HFFc6 (cell line): ENCODE results near the gene HSPA5. TPM values are rescaled to one million over a fixed set of nuclear protein-coding genes. Genes with fewer than 3 reads are reported as not detected.
A peak's percentile ranks its signal among the peaks of the same experiment; 100 is the strongest.
"Not testable (repeated sequence)": the region's sequence is repeated elsewhere in the genome, so short reads cannot be mapped to it uniquely, and the experiment has no call there.

Source experiments
- DNase-seq: peaks from one replicate; pipeline ENCODE4 v3.0.0-alpha.2; 2018
- H3K27ac Mint-ChIP-seq: 2 replicates; pipeline ENCODE4 v1.8.0; 2020; ENCODE audit warnings: mild to moderate bottlenecking, mixed read lengths
- H3K27me3 Mint-ChIP-seq: 2 replicates; pipeline ENCODE4 v1.8.0; 2021; ENCODE audit warnings: mild to moderate bottlenecking, moderate library complexity, mixed read lengths; ENCODE audit not compliant: insufficient read depth
- H3K36me3 Mint-ChIP-seq: 2 replicates; pipeline ENCODE4 v1.8.0; 2021; ENCODE audit warnings: low read depth, mixed read lengths
- H3K4me1 Mint-ChIP-seq: 2 replicates; pipeline ENCODE4 v1.8.0; 2020; ENCODE audit warnings: low read depth, mixed read lengths
- H3K4me3 Mint-ChIP-seq: 2 replicates; pipeline ENCODE4 v1.8.0; 2020; ENCODE audit warnings: mild to moderate bottlenecking, moderate library complexity, mixed read lengths
- H3K9me3 Mint-ChIP-seq: 2 replicates; pipeline ENCODE4 v1.8.0; 2020; ENCODE audit warnings: mild to moderate bottlenecking, mixed read lengths
- CTCF ChIP-seq: fragments of 200-600 bp; sonication (generic); IDR thresholded peaks from 2 replicates; pipeline ENCODE4 v1.5.0; 2021; ENCODE audit warnings: antibody characterized with exemption, mild to moderate bottlenecking
- total RNA-seq, 6 experiments: library from RNA; stranded (reverse); fragmentation: NEBNext Ultra II Directional; extraction: Animal tissue kit (Norgen Biotek cat#: 25700); gene quantifications; 2 replicates in 1 of 6; 3 replicates in 5 of 6; pipeline ENCODE4 v1.2.3, GENCODE V29; 2021

The HSPA5 gene
- total RNA-seq, 6 experiments from 2014 or later, result 495 to 626 (median 613) TPM

GRCh38 chr9:125239631-125240597 lies 1.2 kb downstream of the HSPA5 start:
- H3K9me3 Mint-ChIP-seq, result peaks cover 6% of the 10 kb centered on the region
- peak overlapping the region; percentile 95 for H3K4me3 Mint-ChIP-seq
- peaks cover 14% of the 10 kb centered on the region for H3K27me3 Mint-ChIP-seq
- H3K36me3 Mint-ChIP-seq, result peaks cover 60% of the 10 kb centered on the region
- H3K27ac Mint-ChIP-seq, result peak overlapping the region; percentile 98
- H3K4me1 Mint-ChIP-seq, result peaks cover 67% of the 10 kb centered on the region
- no peak for DNase-seq
- no peak for TF ChIP-seq CTCF

- H3K27me3 Mint-ChIP-seq, result peaks cover 14% of the 10 kb centered on the region
- H3K27ac Mint-ChIP-seq, result peak overlapping the region; percentile 70
- no peak for TF ChIP-seq CTCF
- peak overlapping the region; percentile 95 for H3K4me3 Mint-ChIP-seq
- no peak for DNase-seq
- H3K36me3 Mint-ChIP-seq, result peaks cover 60% of the 10 kb centered on the region
- peaks cover 68% of the 10 kb centered on the region for H3K4me1 Mint-ChIP-seq
- peaks cover 6% of the 10 kb centered on the region for H3K9me3 Mint-ChIP-seq
Measured at GRCh38 chr9:125238915-125239446, 2.2 kb downstream of the HSPA5 start.

GRCh38 chr9:125238127-125238914 lies 2.8 kb downstream of the HSPA5 start:
- Mint-ChIP-seq H3K27ac (peak overlapping the region; percentile 70), H3K36me3 (peaks cover 60% of the 10 kb centered on the region), H3K4me1 (peaks cover 68% of the 10 kb centered on the region), H3K27me3 (peaks cover 17% of the 10 kb centered on the region), H3K9me3 (peaks cover 6% of the 10 kb centered on the region), H3K4me3 (peak overlapping the region; percentile 95)
- DNase-seq, result no peak
- no peak for TF ChIP-seq CTCF

DNA sequence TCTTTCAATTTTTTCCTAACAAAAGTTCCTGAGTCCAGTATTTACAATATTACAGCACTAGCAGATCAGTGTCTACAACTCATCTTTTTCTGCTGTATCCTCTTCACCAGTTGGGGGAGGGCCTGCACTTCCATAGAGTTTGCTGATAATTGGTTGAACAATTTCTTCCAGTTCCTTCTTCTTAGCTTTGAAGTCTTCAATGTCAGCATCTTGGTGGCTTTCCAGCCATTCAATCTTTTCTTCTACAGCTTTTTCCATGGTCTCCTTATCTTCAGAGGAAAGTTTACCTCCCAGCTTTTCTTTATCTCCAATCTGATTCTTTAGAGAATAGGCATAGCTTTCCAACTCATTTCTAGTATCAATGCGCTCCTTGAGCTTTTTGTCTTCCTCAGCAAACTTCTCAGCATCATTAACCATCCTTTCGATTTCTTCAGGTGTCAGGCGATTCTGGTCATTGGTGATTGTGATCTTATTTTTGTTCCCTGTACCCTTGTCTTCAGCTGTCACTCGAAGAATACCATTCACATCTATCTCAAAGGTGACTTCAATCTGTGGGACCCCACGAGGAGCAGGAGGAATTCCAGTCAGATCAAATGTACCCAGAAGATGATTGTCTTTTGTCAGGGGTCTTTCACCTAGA lies 4.5 kb downstream of the HSPA5 start:
- H3K36me3 Mint-ChIP-seq, result peaks cover 67% of the 10 kb centered on the region
- peaks cover 59% of the 10 kb centered on the region for H3K4me1 Mint-ChIP-seq
- not testable (repeated sequence) for H3K9me3 Mint-ChIP-seq, DNase-seq
- peaks cover 16% of the 10 kb centered on the region for H3K27me3 Mint-ChIP-seq
- TF ChIP-seq CTCF, result peak; percentile 12; the same call in 1 of the 2 replicates
- peak overlapping the region; percentile 95 for H3K4me3 Mint-ChIP-seq
- peak overlapping the region; percentile 70 for H3K27ac Mint-ChIP-seq
